ENCODE measurements around the gene NKPD1.
A peak's percentile ranks its signal among the peaks of the same experiment; 100 is the strongest.

Gene NKPD1

GRCh38 chr19:45195764-45196163, 35.0 kb upstream of the NKPD1 start:
- Histone ChIP-seq H3K4me3 (replicated peaks; ENCODE audit: low read depth, low read length) (no peak overlapping the region), H3K27me3 (replicated peaks; ENCODE audit: control insufficient read depth, insufficient read depth, low read length) (no peaks in the 10 kb centered on the region; the same call in 1 of the 2 replicates), H3K36me3 (ENCODE audit: control insufficient read depth, insufficient read depth, low read length) (no peaks in the 10 kb centered on the region)
- TF ChIP-seq CTCF (IDR thresholded peaks at IDR 0.05; ENCODE audit: insufficient read depth, low read length, poor library complexity, severe bottlenecking) = no peak
- no peak for DNase-seq (ENCODE audit: extremely low read depth, insufficient read length)

GRCh38 chr19:45191375-45191774, 30.6 kb upstream of the NKPD1 start:
- TF ChIP-seq CTCF (IDR thresholded peaks at IDR 0.05; ENCODE audit: insufficient read depth, low read length, poor library complexity, severe bottlenecking) = no peak
- Histone ChIP-seq H3K36me3 (ENCODE audit: control insufficient read depth, insufficient read depth, low read length) (no peaks in the 10 kb centered on the region), H3K27me3 (replicated peaks; ENCODE audit: control insufficient read depth, insufficient read depth, low read length) (no peaks in the 10 kb centered on the region), H3K4me3 (replicated peaks; ENCODE audit: low read depth, low read length) (no peak overlapping the region)
- no peak for DNase-seq (ENCODE audit: extremely low read depth, insufficient read length)

- no peak overlapping the region for H3K4me3 ChIP-seq (replicated peaks; ENCODE audit: low read depth, low read length)
- no peaks in the 10 kb centered on the region for H3K27me3 ChIP-seq (replicated peaks; ENCODE audit: control insufficient read depth, insufficient read depth, low read length)
- no peak for DNase-seq (ENCODE audit: extremely low read depth, insufficient read length)
- no peaks in the 10 kb centered on the region for H3K36me3 ChIP-seq (ENCODE audit: control insufficient read depth, insufficient read depth, low read length)
- TF ChIP-seq CTCF (IDR thresholded peaks at IDR 0.05; ENCODE audit: insufficient read depth, low read length, poor library complexity, severe bottlenecking) = no peak
These were observed 29.2 kb upstream of the NKPD1 start for GRCh38 chr19:45189971-45190370.

- Histone ChIP-seq H3K36me3 (ENCODE audit: control insufficient read depth, insufficient read depth, low read length) (no peaks in the 10 kb centered on the region), H3K4me3 (replicated peaks; ENCODE audit: low read depth, low read length) (no peak overlapping the region), H3K27me3 (replicated peaks; ENCODE audit: control insufficient read depth, insufficient read depth, low read length) (no peaks in the 10 kb centered on the region)
- TF ChIP-seq CTCF (IDR thresholded peaks at IDR 0.05; ENCODE audit: insufficient read depth, low read length, poor library complexity, severe bottlenecking) = peak; percentile 74
- DNase-seq (ENCODE audit: extremely low read depth, insufficient read length) = peak; percentile 26
These were observed 26.8 kb upstream of the NKPD1 start for GRCh38 chr19:45187421-45188100.

GRCh38 chr19:45186509-45187334, 25.9 kb upstream of the NKPD1 start:
- Histone ChIP-seq H3K36me3 (ENCODE audit: control insufficient read depth, insufficient read depth, low read length) (no peaks in the 10 kb centered on the region), H3K4me3 (replicated peaks; ENCODE audit: low read depth, low read length) (no peak overlapping the region), H3K27me3 (replicated peaks; ENCODE audit: control insufficient read depth, insufficient read depth, low read length) (no peaks in the 10 kb centered on the region)
- DNase-seq (ENCODE audit: extremely low read depth, insufficient read length) = no peak
- TF ChIP-seq CTCF (IDR thresholded peaks at IDR 0.05; ENCODE audit: insufficient read depth, low read length, poor library complexity, severe bottlenecking) = no peak

All from GM06990 (cell line).